Measurements from ENCODE around the gene CBFA2T3.
"Not testable (repeated sequence)": the region's sequence is repeated elsewhere in the genome, so short reads cannot be mapped to it uniquely, and the experiment has no call there.

Gene CBFA2T3

GRCh38 chr16:89012622-89012995 lies 35.6 kb upstream of the CBFA2T3 start:
- no peak for DNase-seq

- no peak for DNase-seq
Observed at GRCh38 chr16:89011909-89012621, 35.1 kb upstream of the CBFA2T3 start.

- no peak for DNase-seq
Observed at GRCh38 chr16:89010210-89010925, 33.4 kb upstream of the CBFA2T3 start.

GRCh38 chr16:89009343-89010209 lies 32.6 kb upstream of the CBFA2T3 start:
- no peak for DNase-seq

- not testable (repeated sequence) for DNase-seq
Observed at GRCh38 chr16:89008796-89009195, 31.8 kb upstream of the CBFA2T3 start.

- no peak for DNase-seq
Observed at GRCh38 chr16:89007371-89008249, 30.6 kb upstream of the CBFA2T3 start.

- no peak for DNase-seq
Observed at GRCh38 chr16:89006036-89006752, 29.2 kb upstream of the CBFA2T3 start.

- DNase-seq, result no peak
Observed at GRCh38 chr16:89005201-89006035, 28.4 kb upstream of the CBFA2T3 start.

GRCh38 chr16:89004209-89004831 lies 27.3 kb upstream of the CBFA2T3 start:
- DNase-seq, result no peak

GRCh38 chr16:89003831-89004208 lies 26.8 kb upstream of the CBFA2T3 start:
- no peak for DNase-seq

- DNase-seq, result no peak
Observed at GRCh38 chr16:89002851-89003830, 26.1 kb upstream of the CBFA2T3 start.

GRCh38 chr16:89002081-89002480 lies 25.1 kb upstream of the CBFA2T3 start:
- not testable (repeated sequence) for DNase-seq

- no peak for DNase-seq
Observed at GRCh38 chr16:89001117-89002027, 24.4 kb upstream of the CBFA2T3 start.

- DNase-seq, result no peak
Observed at GRCh38 chr16:89000207-89000959, 23.4 kb upstream of the CBFA2T3 start.

- DNase-seq, result no peak
Observed at GRCh38 chr16:88999457-89000206, 22.6 kb upstream of the CBFA2T3 start.

- DNase-seq, result no peak
Observed at GRCh38 chr16:88995746-88996535, 18.9 kb upstream of the CBFA2T3 start.

Data from fibroblast of skin of right quadriceps (primary cell).